Ascending aorta (tissue), 2 donors: ENCODE results near the gene GARRE1. TPM values are rescaled to one million over a fixed set of nuclear protein-coding genes. Genes with fewer than 3 reads are reported as not detected.

Source experiments
- DNase-seq, 2 donors: peaks; one replicate each; pipeline ENCODE4 v3.0.0-alpha.2; 2019; ENCODE audit warnings: low spot score in 2 of 2
- H3K27ac ChIP-seq, 2 donors: fragments of 200-600 bp; sonication (generic); one replicate each; pipeline ENCODE4 v1.5.1; 2016 to 2017; ENCODE audit warnings: mild to moderate bottlenecking in 1 of 2
- H3K27me3 ChIP-seq: fragments of 200-600 bp; sonication (generic); one replicate; pipeline ENCODE4 v1.5.1; 2017
- H3K36me3 ChIP-seq, 2 donors: fragments of 200-600 bp; sonication (generic); one replicate each; pipeline ENCODE4 v1.5.1; 2016
- H3K4me1 ChIP-seq, 2 donors: fragments of 200-600 bp; sonication (generic); one replicate each; pipeline ENCODE4 v1.5.1; 2016 to 2017; ENCODE audit warnings: mild to moderate bottlenecking in 1 of 2
- H3K4me3 ChIP-seq, 2 donors: fragments of 200-600 bp; sonication (generic); one replicate each; pipeline ENCODE4 v1.5.1; 2016 to 2017; ENCODE audit warnings: mild to moderate bottlenecking in 1 of 2
- H3K9me3 ChIP-seq, 2 donors: fragments of 200-600 bp; sonication (generic); one replicate each; pipeline ENCODE4 v1.5.1; 2016
- CTCF ChIP-seq, 3 experiments: fragments of 200-600 bp in 2 of 3; fragments of 450-650 bp in 1 of 3; sonication (generic) in 2 of 3; IDR thresholded peaks; one replicate each; pipeline ENCODE4 v1.5.1; 2016 to 2019; ENCODE audit warnings: antibody characterized with exemption in 3 of 3, mild to moderate bottlenecking in 1 of 3, moderate library complexity in 1 of 3
- intact Hi-C: fragments of 100-400 bp; cut with DNase I; formaldehyde crosslinking; loops from one replicate; pipeline ENCODE4 v1.15.1; 2023
- total RNA-seq: library from RNA; depleted of rRNA; stranded (reverse); fragments of >200 nt; gene quantifications from one replicate; pipeline ENCODE4 v1.1.0, GENCODE V29; 2016

Gene GARRE1
- total RNA-seq, 1 donor from 2014 or later, result 59.2 TPM

GRCh38 chr19:34228347-34228746 lies 26.0 kb upstream of the GARRE1 start:
- no peak for DNase-seq
- peak overlapping the region; percentile 38 to 59 for H3K27ac ChIP-seq
- H3K36me3 ChIP-seq, result peaks cover 59 to 61% of the 10 kb centered on the region in 2 donors
- no peak for TF ChIP-seq CTCF (IDR thresholded peaks at IDR 0.05)
- H3K4me1 ChIP-seq, result peaks cover 0 to 19% of the 10 kb centered on the region in 2 donors
- H3K27me3 ChIP-seq, result no peaks in the 10 kb centered on the region
- H3K9me3 ChIP-seq, result no peaks in the 10 kb centered on the region
- intact Hi-C loops, result no loop called here
- H3K4me3 ChIP-seq, result no peak overlapping the region

- peak overlapping the region; percentile 59 to 64 for H3K27ac ChIP-seq
- peaks cover 0 to 23% of the 10 kb centered on the region in 2 donors for H3K4me1 ChIP-seq
- intact Hi-C loops, result no loop called here
- TF ChIP-seq CTCF (IDR thresholded peaks at IDR 0.05), result no peak
- no peaks in the 10 kb centered on the region for H3K27me3 ChIP-seq
- no peak overlapping the region for H3K4me3 ChIP-seq
- no peak for DNase-seq
- no peaks in the 10 kb centered on the region for H3K9me3 ChIP-seq
- peaks cover 55 to 57% of the 10 kb centered on the region in 2 donors for H3K36me3 ChIP-seq
Measured at GRCh38 chr19:34228762-34229161, 25.6 kb upstream of the GARRE1 start.

GRCh38 chr19:34229721-34230120 lies 24.6 kb upstream of the GARRE1 start:
- intact Hi-C loops, result loop anchor here (5.0 kb wide), 1 partner anchor 108 kb away; no protein-coding TSS in a partner anchor

GRCh38 chr19:34230820-34231219 lies 23.5 kb upstream of the GARRE1 start:
- H3K4me1 ChIP-seq, result peaks cover 0 to 27% of the 10 kb centered on the region in 2 donors
- H3K27ac ChIP-seq, result no peak overlapping the region
- H3K36me3 ChIP-seq, result peaks cover 37 to 40% of the 10 kb centered on the region in 2 donors
- H3K4me3 ChIP-seq, result no peak overlapping the region
- TF ChIP-seq CTCF (IDR thresholded peaks at IDR 0.05), result no peak
- H3K27me3 ChIP-seq, result no peaks in the 10 kb centered on the region
- no peaks in the 10 kb centered on the region for H3K9me3 ChIP-seq
- intact Hi-C loops, result loop anchor here (5.0 kb wide), 1 partner anchor 106 kb away; no protein-coding TSS in a partner anchor
- no peak for DNase-seq

More at GRCh38 chr19:34229721-34230120, 24.6 kb upstream of the GARRE1 start:
- H3K4me1 ChIP-seq, result peaks cover 0 to 27% of the 10 kb centered on the region in 2 donors
- no peak for TF ChIP-seq CTCF (IDR thresholded peaks at IDR 0.05)
- H3K27ac ChIP-seq, result peak overlapping the region; percentile 33 to 64
- no peaks in the 10 kb centered on the region for H3K9me3 ChIP-seq
- no peak overlapping the region for H3K4me3 ChIP-seq
- H3K27me3 ChIP-seq, result no peaks in the 10 kb centered on the region
- H3K36me3 ChIP-seq, result peaks cover 47 to 50% of the 10 kb centered on the region in 2 donors
- no peak for DNase-seq

- no peak for DNase-seq
- TF ChIP-seq CTCF (IDR thresholded peaks at IDR 0.05), result no peak
- intact Hi-C loops, result loop anchor here (5.0 kb wide), 1 partner anchor 106 kb away; no protein-coding TSS in a partner anchor
- Histone ChIP-seq H3K9me3 (no peaks in the 10 kb centered on the region), H3K36me3 (peaks cover 32 to 34% of the 10 kb centered on the region in 2 donors), H3K27me3 (no peaks in the 10 kb centered on the region), H3K4me3 (no peak overlapping the region), H3K4me1 (peaks cover 0 to 27% of the 10 kb centered on the region in 2 donors), H3K27ac (peak overlapping the region; percentile 79 to 82)
Measured at GRCh38 chr19:34231439-34231838, 22.9 kb upstream of the GARRE1 start.
